Measurements from ENCODE around the gene AOPEP. TPM values are rescaled to one million over a fixed set of nuclear protein-coding genes. Genes with fewer than 3 reads are reported as not detected.

Gene AOPEP
- total and polyA plus RNA-seq, 7 donors: 28.0 to 490 (median 184) TPM

DNA sequence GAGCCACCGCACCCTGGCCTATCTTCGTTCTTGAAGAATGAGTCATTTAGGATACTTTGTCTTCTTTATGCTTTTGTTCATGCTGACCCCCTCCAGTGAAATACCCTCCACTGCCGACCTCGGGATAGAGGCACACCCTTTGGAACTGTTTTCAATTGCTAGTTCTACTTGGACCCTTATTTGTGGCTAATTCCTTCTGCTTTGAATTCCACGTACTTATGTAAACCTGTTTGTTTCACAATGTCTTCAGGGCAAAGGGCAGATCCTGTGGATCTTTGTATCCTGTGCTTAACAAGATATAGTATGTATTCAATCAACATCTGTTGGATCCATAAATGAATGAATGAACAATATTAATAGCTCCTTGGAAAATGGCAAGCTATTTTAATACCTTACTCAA lies 19.6 kb upstream of the AOPEP start:
- Histone ChIP-seq H3K27me3 (no peaks in the 10 kb centered on the region), H3K36me3 (no peaks in the 10 kb centered on the region), H3K4me1 (peaks cover 0 to 13% (median 2%) of the 10 kb centered on the region in 4 donors), H3K27ac (no peak overlapping the region), H3K9me3 (no peaks in the 10 kb centered on the region), H3K4me3 (no peak overlapping the region)
- WGBS, 2 donors: 56 to 77% methylated on average over 5 of the region's 5 CpGs
- no peak for TF ChIP-seq POLR2A (IDR thresholded peaks at IDR 0.05)
- TF ChIP-seq EP300 (IDR thresholded peaks at IDR 0.05): no peak
- TF ChIP-seq POLR2AphosphoS5 (IDR thresholded peaks at IDR 0.05): no peak
- TF ChIP-seq, protein P1, sequence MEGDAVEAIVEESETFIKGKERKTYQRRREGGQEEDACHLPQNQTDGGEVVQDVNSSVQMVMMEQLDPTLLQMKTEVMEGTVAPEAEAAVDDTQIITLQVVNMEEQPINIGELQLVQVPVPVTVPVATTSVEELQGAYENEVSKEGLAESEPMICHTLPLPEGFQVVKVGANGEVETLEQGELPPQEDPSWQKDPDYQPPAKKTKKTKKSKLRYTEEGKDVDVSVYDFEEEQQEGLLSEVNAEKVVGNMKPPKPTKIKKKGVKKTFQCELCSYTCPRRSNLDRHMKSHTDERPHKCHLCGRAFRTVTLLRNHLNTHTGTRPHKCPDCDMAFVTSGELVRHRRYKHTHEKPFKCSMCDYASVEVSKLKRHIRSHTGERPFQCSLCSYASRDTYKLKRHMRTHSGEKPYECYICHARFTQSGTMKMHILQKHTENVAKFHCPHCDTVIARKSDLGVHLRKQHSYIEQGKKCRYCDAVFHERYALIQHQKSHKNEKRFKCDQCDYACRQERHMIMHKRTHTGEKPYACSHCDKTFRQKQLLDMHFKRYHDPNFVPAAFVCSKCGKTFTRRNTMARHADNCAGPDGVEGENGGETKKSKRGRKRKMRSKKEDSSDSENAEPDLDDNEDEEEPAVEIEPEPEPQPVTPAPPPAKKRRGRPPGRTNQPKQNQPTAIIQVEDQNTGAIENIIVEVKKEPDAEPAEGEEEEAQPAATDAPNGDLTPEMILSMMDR (IDR thresholded peaks at IDR 0.05): no peak
- no peak for DNase-seq
- intact Hi-C loops (cut with DNase I): no loop called here

DNA sequence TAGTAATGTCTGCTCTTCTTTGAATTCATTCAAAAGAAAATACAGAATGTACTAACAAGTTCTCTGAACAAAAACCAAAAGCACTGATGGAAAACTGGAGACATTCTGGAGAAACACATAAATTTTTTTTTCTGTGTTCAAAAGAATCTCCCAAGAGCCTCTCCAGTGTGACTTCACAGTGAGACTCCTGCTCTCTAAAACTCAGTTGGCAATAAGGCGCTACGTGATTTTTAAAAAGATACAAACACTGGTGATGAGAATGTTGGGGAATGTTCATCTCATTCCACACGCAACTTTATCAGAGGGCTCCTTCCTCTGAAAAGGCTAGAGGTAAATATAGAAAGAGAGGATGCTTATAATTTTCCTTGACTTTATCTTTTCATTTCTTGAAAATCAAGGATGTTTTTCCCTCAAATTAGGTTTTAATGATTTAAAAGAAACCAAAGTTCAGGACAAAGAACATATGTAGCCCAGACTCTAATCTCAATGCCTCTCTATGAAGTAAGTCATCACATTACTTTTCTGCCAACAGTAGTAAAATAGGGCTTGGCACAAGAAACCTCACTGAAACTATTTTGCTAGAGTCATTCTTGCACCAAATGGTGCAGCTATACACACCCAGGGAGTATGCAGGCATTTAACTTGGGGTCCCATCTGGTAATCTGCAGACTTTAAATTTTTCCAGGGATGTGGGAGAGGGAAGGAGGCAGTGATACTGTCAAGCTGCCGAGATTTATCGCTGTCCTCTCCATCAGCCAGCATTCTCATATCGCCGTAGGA lies 12.9 kb upstream of the AOPEP start:
- WGBS, 2 donors: 87 to 95% methylated on average over 7 of the region's 7 CpGs
- Histone ChIP-seq H3K9me3 (no peaks in the 10 kb centered on the region), H3K27ac (no peak overlapping the region), H3K36me3 (no peaks in the 10 kb centered on the region), H3K27me3 (no peaks in the 10 kb centered on the region), H3K4me3 (no peak overlapping the region), H3K4me1 (no peaks in the 10 kb centered on the region)
- TF ChIP-seq EP300 (IDR thresholded peaks at IDR 0.05): no peak
- TF ChIP-seq POLR2AphosphoS5 (IDR thresholded peaks at IDR 0.05): no peak
- TF ChIP-seq, protein P1 (IDR thresholded peaks at IDR 0.05): no peak
- intact Hi-C loops (cut with DNase I): no loop called here
- no peak for DNase-seq

DNA sequence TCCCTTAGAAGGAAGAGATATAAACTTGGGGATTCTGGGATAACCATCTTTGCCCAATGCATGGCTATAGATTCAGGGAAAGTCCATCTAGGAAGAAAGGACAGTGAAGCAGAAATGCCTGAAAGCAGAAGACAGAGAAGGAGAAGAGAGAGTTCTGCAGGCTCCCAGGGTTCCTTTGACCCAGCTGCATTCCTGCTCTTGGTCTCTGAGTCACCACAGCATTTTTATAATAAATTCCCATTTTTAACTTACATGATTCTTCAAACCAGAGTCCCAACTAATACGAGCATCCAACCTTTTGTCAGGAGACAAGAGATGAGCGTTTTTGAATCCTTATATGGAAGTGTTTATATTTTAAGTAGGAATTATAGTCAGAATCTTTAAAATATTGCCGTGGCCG lies 12.0 kb upstream of the AOPEP start:
- intact Hi-C loops (cut with DNase I): no loop called here
- no peaks in the 10 kb centered on the region for H3K27me3 ChIP-seq
- no peaks in the 10 kb centered on the region for H3K36me3 ChIP-seq
- H3K27ac ChIP-seq: no peak overlapping the region
- WGBS, 2 donors: 78 to 87% methylated on average over 4 of the region's 4 CpGs
- no peaks in the 10 kb centered on the region for H3K9me3 ChIP-seq
- H3K4me3 ChIP-seq: no peak overlapping the region
- TF ChIP-seq POLR2AphosphoS5 (IDR thresholded peaks at IDR 0.05) (no peak), POLR2A (IDR thresholded peaks at IDR 0.05) (no peak), EP300 (IDR thresholded peaks at IDR 0.05) (no peak)
- TF ChIP-seq, protein P1 (IDR thresholded peaks at IDR 0.05): no peak
- no peak for DNase-seq
- H3K4me1 ChIP-seq: no peaks in the 10 kb centered on the region

DNA sequence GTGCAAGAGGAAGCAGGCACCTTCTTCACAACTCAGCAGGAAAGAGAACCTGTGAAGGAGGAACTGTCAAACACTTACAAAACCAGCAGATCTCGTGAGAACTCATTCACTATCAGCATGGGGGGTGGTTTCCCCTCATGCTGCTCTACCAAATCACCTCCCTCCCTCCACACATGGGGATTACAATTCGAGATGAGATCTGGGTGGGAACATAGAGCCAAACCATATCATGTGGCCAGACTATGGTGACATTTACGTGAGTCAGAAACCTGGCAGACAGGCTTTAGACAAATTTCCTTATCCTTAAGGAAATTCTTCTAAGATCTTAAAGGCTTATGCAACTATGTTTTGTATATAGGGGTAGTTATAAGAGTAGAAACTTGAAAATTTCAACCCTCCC lies 8.7 kb upstream of the AOPEP start:
- no peak for DNase-seq
- no peaks in the 10 kb centered on the region for H3K27me3 ChIP-seq
- H3K4me1 ChIP-seq: no peaks in the 10 kb centered on the region
- no peak for TF ChIP-seq POLR2A (IDR thresholded peaks at IDR 0.05)
- no peak for TF ChIP-seq EP300 (IDR thresholded peaks at IDR 0.05)
- TF ChIP-seq POLR2AphosphoS5 (IDR thresholded peaks at IDR 0.05): no peak
- TF ChIP-seq, protein P1 (IDR thresholded peaks at IDR 0.05): no peak
- no peaks in the 10 kb centered on the region for H3K36me3 ChIP-seq
- H3K4me3 ChIP-seq: no peak overlapping the region
- no peak overlapping the region for H3K27ac ChIP-seq
- WGBS, 2 donors: 70 to 76% methylated on average over 3 of the region's 3 CpGs
- intact Hi-C loops (cut with DNase I): no loop called here
- no peaks in the 10 kb centered on the region for H3K9me3 ChIP-seq

DNA sequence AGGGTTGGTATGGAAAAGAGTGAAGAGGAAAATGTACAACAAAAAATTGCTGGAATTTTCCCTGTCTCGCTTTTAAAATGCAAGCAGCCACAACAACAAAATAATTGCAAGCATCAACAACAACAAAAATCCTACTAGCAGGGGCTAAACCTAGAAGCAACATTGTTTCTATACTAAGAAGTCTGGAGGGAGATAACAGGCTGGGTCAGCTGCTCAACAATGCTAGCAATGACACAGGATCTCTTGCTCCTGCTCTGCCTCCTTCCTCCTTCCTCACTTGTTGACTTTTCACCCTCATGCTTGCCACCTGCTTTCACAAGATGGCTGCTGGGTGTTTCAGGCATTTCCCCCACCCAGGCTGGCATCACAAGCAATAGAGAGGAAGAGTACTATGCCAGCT lies 7.6 kb upstream of the AOPEP start:
- TF ChIP-seq POLR2AphosphoS5 (IDR thresholded peaks at IDR 0.05): no peak
- TF ChIP-seq, protein P1 (IDR thresholded peaks at IDR 0.05): no peak
- TF ChIP-seq POLR2A (IDR thresholded peaks at IDR 0.05): no peak
- no peak for TF ChIP-seq EP300 (IDR thresholded peaks at IDR 0.05)
- no peak for DNase-seq
- Histone ChIP-seq H3K27me3 (no peaks in the 10 kb centered on the region), H3K9me3 (no peaks in the 10 kb centered on the region), H3K27ac (no peak overlapping the region), H3K4me3 (no peak overlapping the region), H3K36me3 (no peaks in the 10 kb centered on the region), H3K4me1 (no peaks in the 10 kb centered on the region)
- 93 to 98% methylated on average over 1 of the region's 1 CpG for WGBS, 2 donors
- intact Hi-C loops (cut with DNase I): no loop called here

Measured in sigmoid colon (tissue), 7 donors.